SK-N-SH treated with all-trans-retinoic acid at 6 μM for 48 hours (cell line): ENCODE measurements around the gene CCDC78.

Source experiments
- CSDC2 ChIP-seq: fragments of 250-450 bp; sonication (Bioruptor Pico); IDR thresholded peaks from 2 replicates; pipeline ENCODE4 v1.5.0; 2020; ENCODE audit warnings: mild to moderate bottlenecking, moderate library complexity
- GLIS3 ChIP-seq: fragments of 250-450 bp; sonication (Bioruptor Pico); IDR thresholded peaks from 2 replicates; pipeline ENCODE4 v1.5.0; 2020; ENCODE audit warnings: mild to moderate bottlenecking, moderate library complexity
- OSR1 ChIP-seq: fragments of 250-450 bp; sonication (Bioruptor Pico); IDR thresholded peaks from 2 replicates; pipeline ENCODE4 v1.8.0; 2022; ENCODE audit warnings: moderate library complexity, mild to moderate bottlenecking, inconsistent platforms
- PATZ1 ChIP-seq: fragments of 250-450 bp; sonication (Bioruptor Pico); IDR thresholded peaks from 2 replicates; pipeline ENCODE4 v1.8.0; 2020; ENCODE audit warnings: mild to moderate bottlenecking, moderate library complexity, borderline replicate concordance
- PPARA ChIP-seq: fragments of 250-450 bp; sonication (Bioruptor Pico); IDR thresholded peaks from 2 replicates; pipeline ENCODE4 v1.5.0; 2020; ENCODE audit warnings: mild to moderate bottlenecking, borderline replicate concordance
- RARB ChIP-seq: fragments of 250-450 bp; sonication (Bioruptor Pico); IDR thresholded peaks from 2 replicates; pipeline ENCODE4 v1.8.0; 2021; ENCODE audit warnings: mild to moderate bottlenecking, moderate library complexity
- SNAI2 ChIP-seq: fragments of 250-450 bp; sonication (Bioruptor Pico); IDR thresholded peaks from 2 replicates; pipeline ENCODE4 v1.5.0; 2020; ENCODE audit warnings: mild to moderate bottlenecking, moderate library complexity
- TOX ChIP-seq: fragments of 250-450 bp; sonication (Bioruptor Pico); IDR thresholded peaks from 2 replicates; pipeline ENCODE4 v1.8.0; 2021; ENCODE audit warnings: mild to moderate bottlenecking, moderate library complexity, borderline replicate concordance
- TSHZ2 ChIP-seq: fragments of 250-450 bp; sonication (Bioruptor Pico); IDR thresholded peaks from 2 replicates; pipeline ENCODE4 v1.5.0; 2020; ENCODE audit warnings: mild to moderate bottlenecking, moderate library complexity
- ZFP3 ChIP-seq: fragments of 250-450 bp; sonication (Bioruptor Pico); IDR thresholded peaks from 2 replicates; pipeline ENCODE4 v1.5.0; 2020; ENCODE audit warnings: mild to moderate bottlenecking, moderate library complexity
- ZNF70 ChIP-seq: fragments of 450-650 bp; formaldehyde crosslinking; IDR thresholded peaks from 2 replicates; pipeline ENCODE4 v1.5.0; 2020; ENCODE audit warnings: mild to moderate bottlenecking, moderate library complexity
- TF ChIP-seq, protein P1 (sequence below): fragments of 250-450 bp; sonication (Bioruptor Pico); IDR thresholded peaks from 2 replicates; pipeline ENCODE4 v1.5.1; 2020; ENCODE audit warnings: low read depth, mild to moderate bottlenecking, moderate library complexity
- TF ChIP-seq, protein P2 (sequence below): fragments of 250-450 bp; sonication (Bioruptor Pico); IDR thresholded peaks from 2 replicates; pipeline ENCODE4 v1.5.1; 2021; ENCODE audit warnings: mild to moderate bottlenecking, moderate library complexity

DNA sequence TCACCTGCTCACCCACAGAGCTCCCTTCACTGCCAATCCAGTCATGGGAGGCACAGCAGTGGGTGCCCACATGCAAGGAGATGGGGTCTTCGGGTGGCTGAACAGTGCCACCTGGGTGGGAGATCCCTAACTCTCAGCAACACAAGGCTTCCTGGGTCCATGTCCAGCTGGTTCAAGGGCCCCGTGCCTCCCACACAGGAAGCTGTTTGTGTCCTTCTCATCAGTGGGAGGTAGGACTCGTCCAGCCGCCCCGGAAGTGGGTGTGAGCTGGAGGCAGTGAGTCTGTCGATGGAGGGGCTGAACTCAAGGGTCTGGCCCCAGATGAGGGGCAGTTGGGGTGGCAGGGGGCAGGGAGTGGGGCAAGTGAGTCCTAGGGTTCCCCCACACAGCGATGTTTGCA, 22.2 kb downstream of the CCDC78 start:
- no peak for TF ChIP-seq PATZ1 (CRISPR knock-in tag)
- TF ChIP-seq, protein P1, sequence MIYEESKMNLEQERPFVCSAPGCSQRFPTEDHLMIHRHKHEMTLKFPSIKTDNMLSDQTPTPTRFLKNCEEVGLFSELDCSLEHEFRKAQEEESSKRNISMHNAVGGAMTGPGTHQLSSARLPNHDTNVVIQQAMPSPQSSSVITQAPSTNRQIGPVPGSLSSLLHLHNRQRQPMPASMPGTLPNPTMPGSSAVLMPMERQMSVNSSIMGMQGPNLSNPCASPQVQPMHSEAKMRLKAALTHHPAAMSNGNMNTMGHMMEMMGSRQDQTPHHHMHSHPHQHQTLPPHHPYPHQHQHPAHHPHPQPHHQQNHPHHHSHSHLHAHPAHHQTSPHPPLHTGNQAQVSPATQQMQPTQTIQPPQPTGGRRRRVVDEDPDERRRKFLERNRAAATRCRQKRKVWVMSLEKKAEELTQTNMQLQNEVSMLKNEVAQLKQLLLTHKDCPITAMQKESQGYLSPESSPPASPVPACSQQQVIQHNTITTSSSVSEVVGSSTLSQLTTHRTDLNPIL (CRISPR knock-in tag): no peak
- TF ChIP-seq ZNF70 (CRISPR knock-in tag): no peak
- TF ChIP-seq TSHZ2 (CRISPR knock-in tag): no peak
- TF ChIP-seq ZFP3 (CRISPR knock-in tag): no peak
- no peak for TF ChIP-seq RARB (CRISPR knock-in tag)
- no peak for TF ChIP-seq OSR1
- TF ChIP-seq SNAI2: no peak
- TF ChIP-seq TOX (CRISPR knock-in tag): no peak
- TF ChIP-seq GLIS3 (CRISPR knock-in tag): no peak
- TF ChIP-seq, protein P2, sequence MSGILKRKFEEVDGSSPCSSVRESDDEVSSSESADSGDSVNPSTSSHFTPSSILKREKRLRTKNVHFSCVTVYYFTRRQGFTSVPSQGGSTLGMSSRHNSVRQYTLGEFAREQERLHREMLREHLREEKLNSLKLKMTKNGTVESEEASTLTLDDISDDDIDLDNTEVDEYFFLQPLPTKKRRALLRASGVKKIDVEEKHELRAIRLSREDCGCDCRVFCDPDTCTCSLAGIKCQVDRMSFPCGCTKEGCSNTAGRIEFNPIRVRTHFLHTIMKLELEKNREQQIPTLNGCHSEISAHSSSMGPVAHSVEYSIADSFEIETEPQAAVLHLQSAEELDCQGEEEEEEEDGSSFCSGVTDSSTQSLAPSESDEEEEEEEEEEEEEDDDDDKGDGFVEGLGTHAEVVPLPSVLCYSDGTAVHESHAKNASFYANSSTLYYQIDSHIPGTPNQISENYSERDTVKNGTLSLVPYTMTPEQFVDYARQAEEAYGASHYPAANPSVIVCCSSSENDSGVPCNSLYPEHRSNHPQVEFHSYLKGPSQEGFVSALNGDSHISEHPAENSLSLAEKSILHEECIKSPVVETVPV (CRISPR knock-in tag): no peak
- no peak for TF ChIP-seq CSDC2 (CRISPR knock-in tag)
- TF ChIP-seq PPARA: no peak
